ENCODE measurements around the gene WDR87.

Gene WDR87

GRCh38 chr19:37885392-37885791 is 21.0 kb downstream of the WDR87 start:
- Histone ChIP-seq H3K36me3 (ENCODE audit: control insufficient read depth in 1 of 2, insufficient read depth in 2 of 2, low read depth in 1 of 2, low read length in 2 of 2) (no peaks in the 10 kb centered on the region), H4K8ac (ENCODE audit: low read length) (no peak overlapping the region), H3K27ac (ENCODE audit: low read length, poor library complexity, severe bottlenecking) (no peak overlapping the region), H3K9ac (ENCODE audit: low read length) (no peak overlapping the region), H4K91ac (ENCODE audit: low read length) (no peak overlapping the region), H3K4me2 (ENCODE audit: low read length, poor library complexity, severe bottlenecking) (no peak overlapping the region), H3K27me3 (ENCODE audit: control insufficient read depth in 1 of 2, insufficient read depth in 1 of 2, low read length in 2 of 2) (peaks cover 23 to 39% of the 10 kb centered on the region in 2 experiments), H3K79me1 (replicated peaks; ENCODE audit: low read length, poor library complexity, severe bottlenecking) (no peaks in the 10 kb centered on the region), H3K4me3 (ENCODE audit: insufficient read depth in 1 of 2, low read depth in 1 of 2, low read length in 2 of 2) (no peak overlapping the region), H2BK5ac (ENCODE audit: low read depth, low read length, poor library complexity, severe bottlenecking) (no peak overlapping the region), H2BK120ac (ENCODE audit: low read depth, low read length) (no peak overlapping the region), H3K4me1 (ENCODE audit: control insufficient read depth, insufficient read depth, low read depth, low read length) (no peaks in the 10 kb centered on the region), H3K4ac (ENCODE audit: low read depth in 1 of 2, low read length in 2 of 2) (no peak overlapping the region), H2AFZ (ENCODE audit: low read depth, low read length) (no peak overlapping the region), H3K23ac (ENCODE audit: low read length in 2 of 2) (no peak overlapping the region), H2AK5ac (ENCODE audit: low read length, severe bottlenecking) (no peak overlapping the region), H2BK12ac (ENCODE audit: low read length in 2 of 2) (no peak overlapping the region), H2BK15ac (ENCODE audit: low read depth, poor library complexity, severe bottlenecking) (no peak overlapping the region), H3K18ac (ENCODE audit: low read depth in 1 of 2, low read length in 2 of 2) (no peak overlapping the region), H3K9me3 (ENCODE audit: control insufficient read depth, low read length) (peaks cover 67% of the 10 kb centered on the region), H3K14ac (ENCODE audit: low read length in 2 of 2) (no peak overlapping the region)
- WGBS: 85% methylated on average over 1 of the region's 1 CpG
- DNase-seq: no peak

GRCh38 chr19:37877147-37877546 is 29.2 kb downstream of the WDR87 start:
- no peak overlapping the region for H3K4me3 ChIP-seq (ENCODE audit: insufficient read depth in 1 of 2, low read depth in 1 of 2, low read length in 2 of 2)
- H3K9me3 ChIP-seq (ENCODE audit: control insufficient read depth, low read length): peaks cover 16% of the 10 kb centered on the region
- no peak overlapping the region for H3K9ac ChIP-seq (ENCODE audit: low read length)
- H3K27ac ChIP-seq (ENCODE audit: low read length, poor library complexity, severe bottlenecking): no peak overlapping the region
- no peaks in the 10 kb centered on the region for H3K4me1 ChIP-seq (ENCODE audit: control insufficient read depth, insufficient read depth, low read depth, low read length)
- no peak overlapping the region for H2AK5ac ChIP-seq (ENCODE audit: low read length, severe bottlenecking)
- H2AFZ ChIP-seq (ENCODE audit: low read depth, low read length): no peak overlapping the region
- DNase-seq: no peak
- H2BK120ac ChIP-seq (ENCODE audit: low read depth, low read length): no peak overlapping the region
- no peaks in the 10 kb centered on the region for H3K79me1 ChIP-seq (replicated peaks; ENCODE audit: low read length, poor library complexity, severe bottlenecking)
- H3K23ac ChIP-seq (ENCODE audit: low read length in 2 of 2): no peak overlapping the region
- H3K4me2 ChIP-seq (ENCODE audit: low read length, poor library complexity, severe bottlenecking): no peak overlapping the region
- no peak overlapping the region for H3K4ac ChIP-seq (ENCODE audit: low read depth in 1 of 2, low read length in 2 of 2)
- no peak overlapping the region for H2BK15ac ChIP-seq (ENCODE audit: low read depth, poor library complexity, severe bottlenecking)
- H3K36me3 ChIP-seq (ENCODE audit: control insufficient read depth in 1 of 2, insufficient read depth in 2 of 2, low read depth in 1 of 2, low read length in 2 of 2): no peaks in the 10 kb centered on the region
- no peak overlapping the region for H4K91ac ChIP-seq (ENCODE audit: low read length)
- WGBS: no CpG with 5 or more reads among the region's 3 CpGs
- H3K14ac ChIP-seq (ENCODE audit: low read length in 2 of 2): no peak overlapping the region
- H2BK5ac ChIP-seq (ENCODE audit: low read depth, low read length, poor library complexity, severe bottlenecking): no peak overlapping the region
- no peak overlapping the region for H2BK12ac ChIP-seq (ENCODE audit: low read length in 2 of 2)
- H3K18ac ChIP-seq (ENCODE audit: low read depth in 1 of 2, low read length in 2 of 2): no peak overlapping the region
- no peaks in the 10 kb centered on the region for H3K27me3 ChIP-seq (ENCODE audit: control insufficient read depth in 1 of 2, insufficient read depth in 1 of 2, low read length in 2 of 2)
- H4K8ac ChIP-seq (ENCODE audit: low read length): no peak overlapping the region

DNA sequence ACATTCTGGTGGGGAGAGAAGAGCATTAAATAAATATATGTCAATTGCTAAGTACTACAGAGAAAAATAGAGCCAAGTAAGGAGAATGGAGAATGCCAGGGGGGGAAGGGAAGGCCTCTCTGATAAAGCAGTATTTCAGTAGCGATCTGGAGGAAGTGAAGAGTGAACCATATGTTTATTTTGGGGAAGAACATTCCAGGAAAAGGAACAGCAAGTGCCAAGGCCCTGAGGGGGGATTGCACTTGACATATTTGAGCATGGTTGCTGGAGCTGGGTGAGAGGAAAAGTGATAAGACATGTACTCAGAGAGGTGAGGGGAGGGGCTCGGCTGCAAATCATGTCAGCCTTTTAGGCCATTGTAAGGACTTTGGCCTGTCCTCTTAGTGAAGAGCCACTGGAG is 30.4 kb downstream of the WDR87 start:
- DNase-seq: no peak
- Histone ChIP-seq H2AFZ (ENCODE audit: low read depth, low read length) (no peak overlapping the region), H3K4ac (ENCODE audit: low read depth in 1 of 2, low read length in 2 of 2) (no peak overlapping the region), H4K91ac (ENCODE audit: low read length) (no peak overlapping the region), H3K23ac (ENCODE audit: low read length in 2 of 2) (no peak overlapping the region), H2BK15ac (ENCODE audit: low read depth, poor library complexity, severe bottlenecking) (no peak overlapping the region), H3K27ac (ENCODE audit: low read length, poor library complexity, severe bottlenecking) (no peak overlapping the region), H3K79me1 (replicated peaks; ENCODE audit: low read length, poor library complexity, severe bottlenecking) (no peaks in the 10 kb centered on the region), H2BK120ac (ENCODE audit: low read depth, low read length) (no peak overlapping the region), H3K9me3 (ENCODE audit: control insufficient read depth, low read length) (peaks cover 9% of the 10 kb centered on the region), H3K36me3 (ENCODE audit: control insufficient read depth in 1 of 2, insufficient read depth in 2 of 2, low read depth in 1 of 2, low read length in 2 of 2) (no peaks in the 10 kb centered on the region), H3K14ac (ENCODE audit: low read length in 2 of 2) (no peak overlapping the region), H3K18ac (ENCODE audit: low read depth in 1 of 2, low read length in 2 of 2) (no peak overlapping the region), H3K27me3 (ENCODE audit: control insufficient read depth in 1 of 2, insufficient read depth in 1 of 2, low read length in 2 of 2) (no peaks in the 10 kb centered on the region), H3K9ac (ENCODE audit: low read length) (no peak overlapping the region), H3K4me2 (ENCODE audit: low read length, poor library complexity, severe bottlenecking) (no peak overlapping the region), H2BK5ac (ENCODE audit: low read depth, low read length, poor library complexity, severe bottlenecking) (no peak overlapping the region), H3K4me1 (ENCODE audit: control insufficient read depth, insufficient read depth, low read depth, low read length) (no peaks in the 10 kb centered on the region), H2AK5ac (ENCODE audit: low read length, severe bottlenecking) (no peak overlapping the region), H3K4me3 (ENCODE audit: insufficient read depth in 1 of 2, low read depth in 1 of 2, low read length in 2 of 2) (no peak overlapping the region), H2BK12ac (ENCODE audit: low read length in 2 of 2) (no peak overlapping the region), H4K8ac (ENCODE audit: low read length) (no peak overlapping the region)
- WGBS: 51% methylated on average over 2 of the region's 2 CpGs

GRCh38 chr19:37874784-37875183 is 31.6 kb downstream of the WDR87 start:
- no peak overlapping the region for H4K91ac ChIP-seq (ENCODE audit: low read length)
- no peak overlapping the region for H4K8ac ChIP-seq (ENCODE audit: low read length)
- 11% methylated on average over 3 of the region's 3 CpGs for WGBS
- no peak overlapping the region for H2BK120ac ChIP-seq (ENCODE audit: low read depth, low read length)
- no peak overlapping the region for H3K14ac ChIP-seq (ENCODE audit: low read length in 2 of 2)
- H2AFZ ChIP-seq (ENCODE audit: low read depth, low read length): no peak overlapping the region
- no peak overlapping the region for H2BK5ac ChIP-seq (ENCODE audit: low read depth, low read length, poor library complexity, severe bottlenecking)
- H3K9ac ChIP-seq (ENCODE audit: low read length): no peak overlapping the region
- H2BK12ac ChIP-seq (ENCODE audit: low read length in 2 of 2): no peak overlapping the region
- no peaks in the 10 kb centered on the region for H3K79me1 ChIP-seq (replicated peaks; ENCODE audit: low read length, poor library complexity, severe bottlenecking)
- H3K4me3 ChIP-seq (ENCODE audit: insufficient read depth in 1 of 2, low read depth in 1 of 2, low read length in 2 of 2): no peak overlapping the region
- no peaks in the 10 kb centered on the region for H3K4me1 ChIP-seq (ENCODE audit: control insufficient read depth, insufficient read depth, low read depth, low read length)
- H2BK15ac ChIP-seq (ENCODE audit: low read depth, poor library complexity, severe bottlenecking): no peak overlapping the region
- H2AK5ac ChIP-seq (ENCODE audit: low read length, severe bottlenecking): no peak overlapping the region
- no peaks in the 10 kb centered on the region for H3K36me3 ChIP-seq (ENCODE audit: control insufficient read depth in 1 of 2, insufficient read depth in 2 of 2, low read depth in 1 of 2, low read length in 2 of 2)
- H3K4ac ChIP-seq (ENCODE audit: low read depth in 1 of 2, low read length in 2 of 2): no peak overlapping the region
- no peak overlapping the region for H3K23ac ChIP-seq (ENCODE audit: low read length in 2 of 2)
- H3K4me2 ChIP-seq (ENCODE audit: low read length, poor library complexity, severe bottlenecking): no peak overlapping the region
- no peak overlapping the region for H3K18ac ChIP-seq (ENCODE audit: low read depth in 1 of 2, low read length in 2 of 2)
- H3K9me3 ChIP-seq (ENCODE audit: control insufficient read depth, low read length): peaks cover 13% of the 10 kb centered on the region
- DNase-seq: peak; percentile 35
- no peaks in the 10 kb centered on the region for H3K27me3 ChIP-seq (ENCODE audit: control insufficient read depth in 1 of 2, insufficient read depth in 1 of 2, low read length in 2 of 2)
- no peak overlapping the region for H3K27ac ChIP-seq (ENCODE audit: low read length, poor library complexity, severe bottlenecking)

All from mesenchymal stem cell (in vitro differentiated cells and primary cell).